Smooth muscle cell of the brain vasculature (primary cell): ENCODE data around the gene CPNE7.
A peak's percentile ranks its signal among the peaks of the same experiment; 100 is the strongest.

Source experiments
- DNase-seq: peaks from one replicate; pipeline ENCODE4 v3.0.0-alpha.2; 2012; ENCODE audit warnings: low read depth, low spot score

CPNE7 gene

GRCh38 chr16:89549007-89549700 is 26.4 kb upstream of the CPNE7 start:
- DNase-seq: no peak

- no peak for DNase-seq
These were observed 25.0 kb upstream of the CPNE7 start for GRCh38 chr16:89550421-89551007.

DNA sequence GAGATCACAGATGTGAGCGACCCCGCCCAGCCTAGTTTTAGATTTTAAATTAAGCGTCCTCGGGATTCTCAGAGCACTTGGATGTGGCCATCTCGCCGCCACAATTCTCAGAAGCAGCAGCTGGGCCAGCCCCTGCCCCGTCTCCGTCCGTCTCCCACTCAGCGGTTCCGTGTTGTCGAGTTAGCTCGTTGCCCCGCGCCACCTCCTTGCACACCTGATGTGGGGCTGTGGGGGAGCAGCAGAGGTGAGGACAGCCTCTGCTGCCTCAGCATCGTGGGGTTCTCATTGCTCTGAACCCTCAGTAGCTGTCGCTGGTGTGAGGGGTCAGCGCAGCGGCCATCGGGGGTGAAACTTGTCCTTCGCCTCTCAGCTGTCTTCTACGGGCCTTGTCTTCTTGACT is 23.2 kb upstream of the CPNE7 start:
- DNase-seq: no peak

- no peak for DNase-seq
These were observed 22.6 kb upstream of the CPNE7 start for GRCh38 chr16:89552913-89553312.

GRCh38 chr16:89553733-89554132 is 21.8 kb upstream of the CPNE7 start:
- DNase-seq: no peak

DNA sequence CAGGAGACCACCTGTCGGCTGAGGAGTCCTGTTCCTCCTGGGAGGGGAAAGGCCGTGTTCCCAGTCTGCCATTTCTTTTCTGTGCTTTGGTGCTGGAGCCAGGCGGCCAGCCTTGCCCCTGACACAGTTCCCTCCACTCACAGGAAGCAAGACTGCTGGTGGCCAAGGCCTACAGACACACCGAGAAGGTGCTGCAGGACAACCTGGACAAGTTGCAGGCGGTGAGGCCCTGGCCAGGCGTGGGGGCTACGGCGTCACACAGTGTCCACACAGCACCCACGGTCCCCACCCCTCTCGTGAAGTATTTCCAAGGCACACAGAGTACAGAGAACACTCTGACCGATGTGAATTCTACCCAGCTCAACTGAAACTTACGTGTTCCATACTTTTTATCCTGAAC is 21.2 kb upstream of the CPNE7 start:
- DNase-seq: no peak

DNA sequence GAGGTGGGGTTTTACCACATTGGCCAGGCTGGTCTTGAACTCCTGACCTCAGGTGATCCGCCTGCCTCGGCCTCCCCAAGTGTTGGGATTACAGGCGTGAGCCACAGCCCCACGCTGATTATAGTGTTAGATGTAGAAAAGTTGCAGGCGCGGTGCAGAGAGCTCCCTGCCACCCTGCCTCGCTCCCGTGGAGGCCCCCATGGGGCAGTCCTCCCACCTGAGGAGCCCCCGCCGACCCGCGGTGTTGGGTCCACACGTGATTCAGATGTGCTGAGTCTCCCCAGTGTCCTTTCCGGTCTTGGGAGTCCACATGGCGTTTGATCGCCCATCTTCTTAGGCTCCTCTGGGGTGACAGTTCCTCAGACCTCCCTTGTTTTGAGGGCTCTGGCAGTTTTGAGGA is 20.3 kb upstream of the CPNE7 start:
- no peak for DNase-seq

- DNase-seq: no peak
These were observed 19.8 kb upstream of the CPNE7 start for GRCh38 chr16:89555780-89556179.

- DNase-seq: peak; percentile 53
These were observed 18.5 kb upstream of the CPNE7 start for GRCh38 chr16:89556750-89557689.

DNA sequence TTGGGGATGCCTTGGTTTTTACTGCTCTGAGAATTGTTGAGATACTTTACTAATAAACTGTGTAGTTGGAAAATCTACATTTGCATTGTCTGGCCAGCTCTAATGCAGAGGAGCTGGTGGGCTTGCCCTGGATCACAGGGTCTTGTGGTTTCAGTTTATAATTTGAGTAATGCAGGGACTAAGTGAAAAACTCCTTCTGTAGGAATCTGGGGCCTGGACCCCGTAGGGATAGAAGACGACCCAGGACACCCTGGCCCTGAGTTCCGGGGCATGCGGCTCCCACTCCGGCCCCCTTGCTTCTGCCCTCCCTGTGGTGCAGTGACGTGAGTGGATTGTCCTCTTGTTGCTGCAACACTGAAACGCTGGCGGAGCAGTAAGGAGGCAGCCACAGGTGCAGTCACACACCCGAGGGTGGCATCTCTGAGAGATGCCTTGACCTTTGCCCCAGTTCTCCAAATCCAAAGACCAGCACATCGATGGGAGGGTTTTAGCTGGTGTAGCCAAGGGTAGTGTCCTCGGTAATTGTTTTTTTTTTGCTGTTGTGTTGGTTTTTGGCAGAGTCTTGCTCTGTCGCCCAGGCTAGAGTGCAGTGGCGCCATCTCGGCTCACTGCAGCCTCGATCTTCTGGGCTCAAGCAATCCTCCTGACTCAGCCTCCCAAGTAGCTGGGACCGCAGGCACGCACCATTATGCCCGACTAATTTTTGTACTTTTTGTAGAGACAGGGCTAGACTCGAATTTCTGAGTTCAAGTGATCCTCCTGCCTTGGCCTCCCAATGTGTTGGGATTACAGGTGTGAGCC is 17.7 kb upstream of the CPNE7 start:
- no peak for DNase-seq

DNA sequence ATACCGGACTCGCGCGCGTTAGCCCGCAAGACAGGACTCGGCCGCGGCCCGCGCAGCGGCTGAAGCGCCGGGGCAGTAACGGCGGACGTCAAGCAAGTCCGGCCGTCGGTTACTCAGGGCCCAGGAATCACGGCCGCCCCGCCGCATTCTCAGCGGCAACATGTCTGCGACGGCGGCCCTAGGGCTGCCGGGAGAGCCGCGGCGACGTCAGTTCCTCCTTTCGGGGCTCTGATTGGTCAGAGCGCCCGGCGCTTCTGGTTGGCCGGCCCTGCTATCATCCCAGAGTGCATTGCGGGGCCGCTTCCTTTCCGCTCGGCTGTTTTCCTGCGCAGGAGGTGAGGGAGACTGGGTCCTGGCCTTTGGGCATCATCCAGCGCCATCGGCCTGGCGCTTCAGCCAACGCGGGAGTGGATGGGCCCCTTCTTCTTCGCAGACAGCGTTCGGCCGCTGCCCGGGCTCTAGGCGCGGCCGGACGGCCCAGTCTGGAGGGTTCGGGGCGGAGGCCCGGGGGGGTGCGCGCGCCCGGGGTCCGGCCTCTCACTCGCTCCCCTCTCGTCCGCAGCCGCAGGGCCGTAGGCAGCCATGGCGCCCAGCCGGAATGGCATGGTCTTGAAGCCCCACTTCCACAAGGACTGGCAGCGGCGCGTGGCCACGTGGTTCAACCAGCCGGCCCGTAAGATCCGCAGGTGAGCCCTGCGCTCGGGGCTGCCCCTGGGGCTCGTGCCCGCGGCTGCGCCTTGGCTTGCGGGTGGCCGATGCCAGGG is 15.0 kb upstream of the CPNE7 start, which contains the start of gene RPL13:
Gene RPL13, plus strand, starts transcription at position 305 of the 764 bp plus-strand sequence. Its CDS starts 278 bp downstream, at position 583.
- peak; percentile 87 for DNase-seq

DNA sequence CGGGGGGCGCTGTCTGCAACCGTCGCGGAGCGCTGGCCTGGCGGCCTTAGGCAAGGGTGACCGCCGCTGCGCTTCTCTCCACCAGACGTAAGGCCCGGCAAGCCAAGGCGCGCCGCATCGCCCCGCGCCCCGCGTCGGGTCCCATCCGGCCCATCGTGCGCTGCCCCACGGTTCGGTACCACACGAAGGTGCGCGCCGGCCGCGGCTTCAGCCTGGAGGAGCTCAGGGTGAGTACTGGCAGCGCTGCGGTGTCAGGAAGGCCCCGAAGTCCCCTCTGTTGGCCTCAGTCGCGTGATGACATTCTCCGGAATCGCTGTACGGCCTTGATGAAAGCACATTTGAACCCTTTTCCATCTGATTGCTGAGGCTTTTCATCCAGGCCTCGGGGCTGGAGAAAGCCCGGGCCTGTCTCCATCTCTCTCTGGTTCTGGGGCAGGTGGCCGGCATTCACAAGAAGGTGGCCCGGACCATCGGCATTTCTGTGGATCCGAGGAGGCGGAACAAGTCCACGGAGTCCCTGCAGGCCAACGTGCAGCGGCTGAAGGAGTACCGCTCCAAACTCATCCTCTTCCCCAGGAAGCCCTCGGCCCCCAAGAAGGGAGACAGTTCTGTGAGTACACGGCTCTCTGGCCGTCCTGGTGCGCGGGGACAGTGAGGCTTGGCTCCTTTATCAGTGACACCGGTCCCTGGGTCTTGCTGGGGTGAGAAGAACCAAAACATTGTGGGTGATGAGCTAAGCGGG is 14.2 kb upstream of the CPNE7 start:
- DNase-seq: no peak

- no peak for DNase-seq
These were observed 13.5 kb upstream of the CPNE7 start for GRCh38 chr16:89561884-89562599.

DNA sequence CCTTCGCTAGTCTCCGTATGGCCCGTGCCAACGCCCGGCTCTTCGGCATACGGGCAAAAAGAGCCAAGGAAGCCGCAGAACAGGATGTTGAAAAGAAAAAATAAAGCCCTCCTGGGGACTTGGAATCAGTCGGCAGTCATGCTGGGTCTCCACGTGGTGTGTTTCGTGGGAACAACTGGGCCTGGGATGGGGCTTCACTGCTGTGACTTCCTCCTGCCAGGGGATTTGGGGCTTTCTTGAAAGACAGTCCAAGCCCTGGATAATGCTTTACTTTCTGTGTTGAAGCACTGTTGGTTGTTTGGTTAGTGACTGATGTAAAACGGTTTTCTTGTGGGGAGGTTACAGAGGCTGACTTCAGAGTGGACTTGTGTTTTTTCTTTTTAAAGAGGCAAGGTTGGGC is 12.6 kb upstream of the CPNE7 start:
- DNase-seq: no peak

DNA sequence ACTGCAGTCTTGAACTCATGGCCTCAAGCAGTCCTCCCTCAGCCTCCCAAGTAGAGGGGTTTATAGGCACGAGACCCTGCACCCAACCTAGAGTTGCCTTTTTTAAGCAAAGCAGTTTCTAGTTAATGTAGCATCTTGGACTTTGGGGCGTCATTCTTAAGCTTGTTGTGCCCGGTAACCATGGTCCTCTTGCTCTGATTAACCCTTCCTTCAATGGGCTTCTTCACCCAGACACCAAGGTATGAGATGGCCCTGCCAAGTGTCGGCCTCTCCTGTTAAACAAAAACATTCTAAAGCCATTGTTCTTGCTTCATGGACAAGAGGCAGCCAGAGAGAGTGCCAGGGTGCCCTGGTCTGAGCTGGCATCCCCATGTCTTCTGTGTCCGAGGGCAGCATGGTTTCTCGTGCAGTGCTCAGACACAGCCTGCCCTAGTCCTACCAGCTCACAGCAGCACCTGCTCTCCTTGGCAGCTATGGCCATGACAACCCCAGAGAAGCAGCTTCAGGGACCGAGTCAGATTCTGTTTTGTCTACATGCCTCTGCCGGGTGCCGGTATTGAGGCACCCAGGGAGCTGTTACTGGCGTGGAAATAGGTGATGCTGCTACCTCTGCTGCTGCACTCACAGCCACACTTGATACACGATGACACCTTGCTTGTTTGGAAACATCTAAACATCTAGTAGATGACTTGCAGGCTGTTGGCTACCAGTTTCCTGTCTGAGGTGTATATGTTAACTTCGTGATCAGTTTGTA is 11.7 kb upstream of the CPNE7 start:
- DNase-seq: no peak

DNA sequence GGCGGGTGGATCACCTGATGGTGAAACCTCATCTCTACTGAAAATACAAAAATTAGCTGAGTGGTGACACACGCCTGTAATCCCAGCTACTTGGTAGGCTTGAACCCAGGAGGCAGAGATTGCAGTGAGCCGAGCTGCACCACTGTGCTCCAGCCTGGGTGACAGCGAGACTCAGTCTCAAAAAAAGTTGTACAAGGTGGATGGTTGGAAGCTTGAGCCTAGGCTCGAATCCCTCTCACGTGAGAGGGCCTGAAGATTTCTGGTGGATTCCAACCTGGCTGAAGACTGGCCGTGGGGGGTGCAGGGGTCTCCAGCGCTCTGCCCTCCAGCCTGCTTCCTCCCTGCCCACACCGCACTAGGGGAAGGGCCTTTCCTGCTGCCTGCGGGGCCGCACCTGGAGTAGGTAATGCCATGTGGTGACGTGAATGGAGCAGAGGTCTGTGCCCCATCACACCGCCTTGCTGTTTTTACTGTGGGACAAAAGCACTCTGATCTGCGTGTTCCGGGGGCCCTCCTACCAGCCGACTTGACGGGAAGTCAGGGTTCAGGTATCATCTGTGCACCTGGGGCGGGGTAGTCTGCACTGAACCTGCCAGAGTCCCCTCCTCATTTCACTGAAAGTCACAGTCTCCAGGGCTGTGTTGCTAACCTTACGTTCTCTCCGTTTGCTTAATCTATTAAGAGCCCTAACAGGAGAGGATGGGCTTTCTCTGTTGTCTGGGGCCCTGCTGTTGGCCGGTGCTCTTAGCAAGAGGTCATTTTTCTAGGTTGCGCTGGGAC is 10.9 kb upstream of the CPNE7 start:
- DNase-seq: no peak

DNA sequence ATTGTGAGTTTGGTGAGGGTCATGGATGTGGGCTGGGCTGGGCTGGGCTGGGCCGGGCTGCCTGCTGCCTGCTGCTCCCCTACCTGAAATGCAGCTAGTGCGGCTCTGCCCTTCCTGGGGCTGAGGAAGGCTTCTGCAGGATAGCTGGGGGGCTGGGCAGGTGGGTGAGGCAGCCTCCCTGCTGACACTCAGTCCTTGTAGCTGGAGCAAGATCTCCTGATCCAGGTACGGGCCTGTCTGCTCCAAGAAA is 10.4 kb upstream of the CPNE7 start:
- DNase-seq: no peak
